H1 (cell line): Measurements from ENCODE around the gene DYSF. TPM values are rescaled to one million over a fixed set of nuclear protein-coding genes. Genes with fewer than 3 reads are reported as not detected.

ENCODE experiments used
- CTCF ChIA-PET: fragments of 300-600 bp; sonication (Branson Sonifier 250); formaldehyde crosslinking; loops from one replicate; lab custom pipeline; 2021; ENCODE audit not compliant: partially characterized antibody; lab: Charles Lee
- POLR2A ChIA-PET: fragments of 300-600 bp; sonication (Branson Sonifier 250); formaldehyde crosslinking; loops from one replicate; lab custom pipeline; 2021; ENCODE audit warnings: inconsistent platforms; ENCODE audit not compliant: partially characterized antibody; lab: Charles Lee
- DNase-seq, 2 experiments: peaks; one replicate each; pipeline versions ENCODE4 v3.0.0 to v3.0.0-alpha.2; 2010 to 2022; ENCODE audit warnings: low spot score in 2 of 2, low read depth in 1 of 2, mixed read lengths in 1 of 2
- FAIRE-seq: peaks from 2 replicates; lab custom pipeline; 2011; peaks lifted over from hg19 to GRCh38; lab: Jason Lieb, UNC
- H2AFZ ChIP-seq: 2 replicates; pipeline ENCODE4 v1.8.1; 2012; ENCODE audit warnings: low read length, inconsistent platforms
- H2AK5ac ChIP-seq: 2 replicates; pipeline ENCODE4 v1.6.1; 2013; ENCODE audit warnings: low read depth, low read length
- H2BK120ac ChIP-seq: replicated peaks from 2 replicates; pipeline ENCODE3; 2013; ENCODE audit warnings: low read depth, low read length, inconsistent platforms
- H2BK12ac ChIP-seq: 2 replicates; pipeline ENCODE4 v1.6.1; 2013; ENCODE audit warnings: low read depth, low read length
- H2BK15ac ChIP-seq: 2 replicates; pipeline ENCODE4 v1.6.1; 2013; ENCODE audit warnings: low read length
- H2BK20ac ChIP-seq: 2 replicates; pipeline ENCODE4 v1.6.1; 2013; ENCODE audit warnings: low read length
- H2BK5ac ChIP-seq: 2 replicates; pipeline ENCODE4 v1.6.1; 2013; ENCODE audit warnings: low read depth, low read length
- H3K14ac ChIP-seq: 2 replicates; pipeline ENCODE4 v1.6.1; 2013; ENCODE audit warnings: inconsistent platforms; ENCODE audit not compliant: insufficient read length
- H3K18ac ChIP-seq: 2 replicates; pipeline ENCODE4 v1.6.1; 2013; ENCODE audit warnings: low read length; ENCODE audit errors: extremely low read depth
- H3K23ac ChIP-seq: 2 replicates; pipeline ENCODE4 v1.6.1; 2013; ENCODE audit warnings: inconsistent platforms; ENCODE audit not compliant: insufficient read length
- H3K23me2 ChIP-seq: 2 replicates; pipeline ENCODE4 v1.6.1; 2013; ENCODE audit warnings: low read depth, low read length
- H3K27ac ChIP-seq: 2 replicates; pipeline ENCODE4 v1.6.1; 2011; ENCODE audit warnings: low read depth, low read length, inconsistent platforms
- H3K27me3 ChIP-seq, 4 experiments: replicated peaks in 1 of 4; 1 replicate in 1 of 4; 2 replicates in 3 of 4; pipeline versions ENCODE4 v1.6.1 to v1.8.1; 2011 to 2013; ENCODE audit warnings: low read length in 3 of 4, mild to moderate bottlenecking in 3 of 4, inconsistent platforms in 2 of 4, mixed read lengths in 2 of 4, moderate library complexity in 1 of 4; ENCODE audit not compliant: control insufficient read depth in 3 of 4, insufficient read depth in 3 of 4; ENCODE audit errors: extremely low read depth in 1 of 4
- H3K36me3 ChIP-seq, 4 experiments: 2 replicates each; pipeline versions ENCODE4 v1.6.1 to v1.8.1; 2011 to 2013; ENCODE audit warnings: mild to moderate bottlenecking in 4 of 4, low read length in 3 of 4, moderate library complexity in 2 of 4, control low read depth in 1 of 4, inconsistent platforms in 1 of 4; ENCODE audit not compliant: insufficient read depth in 4 of 4, control insufficient read depth in 2 of 4
- H3K4ac ChIP-seq: replicated peaks from 2 replicates; pipeline ENCODE3; 2013; ENCODE audit warnings: low read length, low read depth, mixed read lengths, inconsistent platforms; ENCODE audit not compliant: insufficient read length
- H3K4me1 ChIP-seq, 4 experiments: replicated peaks in 1 of 4; 1 replicate in 1 of 4; 2 replicates in 3 of 4; pipeline versions ENCODE4 v1.6.1 to v1.8.1; 2011 to 2013; ENCODE audit warnings: low read length in 3 of 4, inconsistent platforms in 2 of 4, mixed read lengths in 1 of 4; ENCODE audit not compliant: insufficient read depth in 4 of 4, control insufficient read depth in 3 of 4
- H3K4me2 ChIP-seq, 2 experiments: 2 replicates each; pipeline versions ENCODE4 v1.6.1 to v1.8.1; 2011 to 2013; ENCODE audit warnings: low read depth in 2 of 2, low read length in 2 of 2, control low read depth in 1 of 2, inconsistent platforms in 1 of 2, mild to moderate bottlenecking in 1 of 2; ENCODE audit not compliant: insufficient read depth in 1 of 2
- H3K4me3 ChIP-seq, 4 experiments: fragments of 200-600, 300-600 bp in 1 of 4; sonication (generic), shearing (Covaris generic), sonication (Bioruptor Twin) in 1 of 4; 2 replicates each; pipeline versions ENCODE4 v1.5.1 to v1.8.1; 2011 to 2016; ENCODE audit warnings: low read length in 4 of 4, low read depth in 3 of 4, control low read depth in 2 of 4, inconsistent platforms in 2 of 4, mild to moderate bottlenecking in 2 of 4, mixed read lengths in 1 of 4, moderate library complexity in 1 of 4; ENCODE audit not compliant: insufficient read depth in 2 of 4; ENCODE audit errors: extremely low read depth in 1 of 4
- H3K56ac ChIP-seq: replicated peaks from 2 replicates; pipeline ENCODE3; 2013; ENCODE audit warnings: low read depth, mild to moderate bottlenecking, mixed read lengths, low read length, inconsistent platforms; ENCODE audit not compliant: insufficient read length
- H3K79me1 ChIP-seq: 2 replicates; pipeline ENCODE4 v1.6.1; 2013; ENCODE audit warnings: low read depth, low read length, control low read depth
- H3K79me2 ChIP-seq, 2 experiments: 2 replicates each; pipeline versions ENCODE4 v1.6.1 to v1.8.1; 2012 to 2013; ENCODE audit warnings: low read length in 2 of 2, mild to moderate bottlenecking in 2 of 2, inconsistent platforms in 1 of 2; ENCODE audit not compliant: insufficient read depth in 2 of 2, control insufficient read depth in 1 of 2
- H3K9ac ChIP-seq, 4 experiments: replicated peaks in 1 of 4; 1 replicate in 1 of 4; 2 replicates in 3 of 4; pipeline versions ENCODE4 v1.6.1 to v1.8.1; 2011 to 2013; ENCODE audit warnings: low read depth in 3 of 4, low read length in 3 of 4, control low read depth in 2 of 4, mild to moderate bottlenecking in 2 of 4, moderate library complexity in 2 of 4, inconsistent platforms in 1 of 4; ENCODE audit errors: extremely low read depth in 1 of 4
- H3K9me3 ChIP-seq, 2 experiments: 2 replicates each; pipeline versions ENCODE4 v1.6.1 to v1.8.1; 2012 to 2013; ENCODE audit warnings: mild to moderate bottlenecking in 2 of 2, moderate library complexity in 2 of 2, control low read depth in 1 of 2, inconsistent platforms in 1 of 2, low read depth in 1 of 2, low read length in 1 of 2, mixed read lengths in 1 of 2; ENCODE audit not compliant: insufficient read depth in 2 of 2
- H4K20me1 ChIP-seq, 2 experiments: replicated peaks in 1 of 2; 2 replicates each; pipeline versions ENCODE3 to v1.8.1; 2011 to 2013; ENCODE audit warnings: inconsistent platforms in 2 of 2, low read length in 2 of 2, mild to moderate bottlenecking in 1 of 2; ENCODE audit not compliant: insufficient read depth in 2 of 2, control insufficient read depth in 1 of 2
- H4K5ac ChIP-seq: 2 replicates; pipeline ENCODE4 v1.6.1; 2013; ENCODE audit warnings: low read length, low read depth, mixed read lengths, inconsistent platforms; ENCODE audit not compliant: insufficient read length
- H4K8ac ChIP-seq: 2 replicates; pipeline ENCODE4 v1.8.0; 2013; ENCODE audit warnings: mild to moderate bottlenecking, moderate library complexity, low read length, inconsistent platforms; ENCODE audit not compliant: insufficient read depth; ENCODE audit errors: extremely low read depth
- H4K91ac ChIP-seq: replicated peaks from 2 replicates; pipeline ENCODE3; 2013; ENCODE audit warnings: low read length, mixed read lengths, inconsistent platforms; ENCODE audit not compliant: insufficient read length
- BCL11A ChIP-seq, 2 experiments: IDR thresholded peaks; one replicate each; pipeline ENCODE4 v1.6.1; 2011; ENCODE audit warnings: low read depth in 2 of 2, low read length in 2 of 2, mild to moderate bottlenecking in 2 of 2
- CBX8 ChIP-seq: fragments of 300-800, 300-1000 bp; sonication (generic); IDR thresholded peaks from 2 replicates; pipeline ENCODE4 v1.7.1; 2016; ENCODE audit warnings: low read depth, low read length, borderline replicate concordance
- CEBPB ChIP-seq: IDR thresholded peaks from 2 replicates; pipeline ENCODE4 v1.6.1; 2012; ENCODE audit warnings: low read depth, low read length
- E2F6 ChIP-seq: IDR thresholded peaks from 2 replicates; pipeline ENCODE4 v1.6.1; 2012; ENCODE audit warnings: inconsistent platforms
- EP300 ChIP-seq, 2 experiments: IDR thresholded peaks; 1 replicate in 1 of 2; 2 replicates in 1 of 2; pipeline ENCODE4 v1.6.1; 2011 to 2012; ENCODE audit warnings: low read depth in 2 of 2, low read length in 2 of 2, mild to moderate bottlenecking in 2 of 2, borderline replicate concordance in 1 of 2, inconsistent platforms in 1 of 2, moderate library complexity in 1 of 2
- EZH2 ChIP-seq: fragments of 200-600 bp; sonication (generic); IDR thresholded peaks from 2 replicates; pipeline ENCODE4 v1.7.1; 2012; ENCODE audit warnings: low read depth, mild to moderate bottlenecking, moderate library complexity, low read length, inconsistent platforms; ENCODE audit not compliant: severe bottlenecking
- KDM4A ChIP-seq: IDR thresholded peaks from one replicate; pipeline ENCODE4 v1.7.1; 2012; ENCODE audit warnings: low read depth, mild to moderate bottlenecking, moderate library complexity, low read length, inconsistent platforms; ENCODE audit not compliant: severe bottlenecking
- PHF8 ChIP-seq: fragments of 200-600 bp; sonication (generic); conservative IDR thresholded peaks from 2 replicates; pipeline ENCODE4 v1.7.1; 2012; ENCODE audit warnings: low read depth, mild to moderate bottlenecking, inconsistent platforms, low read length, moderate library complexity
- RFX5 ChIP-seq: IDR thresholded peaks from 2 replicates; pipeline ENCODE4 v1.6.1; 2011; ENCODE audit warnings: low read depth, low read length, improper control_type of control experiment, borderline replicate concordance
- RNF2 ChIP-seq: fragments of 200-900, 300-1000 bp; sonication (generic); IDR thresholded peaks from 2 replicates; pipeline ENCODE4 v1.7.1; 2016; ENCODE audit warnings: borderline replicate concordance, low read depth, mild to moderate bottlenecking, antibody characterized with exemption, low read length; ENCODE audit not compliant: poor library complexity, severe bottlenecking; ENCODE audit errors: missing control alignments
- SRF ChIP-seq: IDR thresholded peaks from 2 replicates; pipeline ENCODE4 v1.6.1; 2011; ENCODE audit warnings: mild to moderate bottlenecking, low read depth, low read length, moderate library complexity
- YY1 ChIP-seq: IDR thresholded peaks from 2 replicates; pipeline ENCODE4 v1.6.1; 2011; ENCODE audit warnings: low read depth, mild to moderate bottlenecking, low read length
- ZNF274 ChIP-seq: IDR thresholded peaks from 2 replicates; pipeline ENCODE4 v1.7.0; 2012; ENCODE audit warnings: low read length, borderline replicate concordance; ENCODE audit errors: extremely low read depth
- WGBS, 2 experiments: shearing (Covaris generic) in 1 of 2; methylation state at CpG; one replicate each; pipeline versions ENCODE4 v1.1.6 to v1.1.7; 2013 to 2015; ENCODE audit warnings: low lambda C conversion rate in 2 of 2, mixed read lengths in 2 of 2, inconsistent platforms in 1 of 2, low coverage in 1 of 2, missing lambda C conversion rate in 1 of 2; ENCODE audit not compliant: insufficient replicate concordance in 2 of 2, insufficient coverage in 1 of 2, insufficient read length in 1 of 2; ENCODE audit errors: extremely low coverage in 1 of 2, missing lambda C conversion rate in 1 of 2; 5-methylcytosine and 5-hydroxymethylcytosine counted together
- polyA plus RNA-seq, 7 experiments: library from polyadenylated mRNA; depleted of rRNA in 3 of 7; stranded (reverse) in 5 of 7; unstranded in 2 of 7; fragments of >200 nt in 5 of 7; fragments of 200-250 nt in 2 of 7; gene quantifications; 1 replicate in 5 of 7; 2 replicates in 1 of 7; 4 replicates in 1 of 7; pipeline versions ENCODE4 v1.2.1 to v1.2.3, GENCODE V29; 2011 to 2013; ENCODE audit warnings: missing spikeins in 2 of 7, mixed read lengths in 2 of 7
- total RNA-seq: library from RNA; stranded (reverse); fragmentation: NEBNext Ultra II Directional; extraction: Animal tissue kit (Norgen Biotek cat#: 25700); gene quantifications from 2 replicates; pipeline ENCODE4 v1.2.1, GENCODE V29; 2021

Gene DYSF
- total and polyA plus RNA-seq, 2 of the 8 experiments (the other 6 are each of a cell fraction or from before 2014, with no cell fraction given), result 5.8 to 7.1 TPM

GRCh38 chr2:71637736-71638135 is 184.4 kb downstream of the DYSF start:
- DNase-seq, result no peak
- peaks cover 0 to 2% of the 10 kb centered on the region in 2 experiments for H4K20me1 ChIP-seq
- H3K14ac ChIP-seq, result no peak overlapping the region
- H4K91ac ChIP-seq, result no peak overlapping the region
- H2AFZ ChIP-seq, result no peak overlapping the region
- no peak overlapping the region for H4K5ac ChIP-seq
- no peaks in the 10 kb centered on the region for H3K79me2 ChIP-seq
- FAIRE-seq, result no peak
- CTCF ChIA-PET, result interaction anchor here (1.0 to 1.8 kb wide), 3 partner anchors 90 to 160 kb away, joined by 3 to 8 read pairs (median 4); no protein-coding TSS in a partner anchor
- no peak overlapping the region for H3K18ac ChIP-seq
- H3K79me1 ChIP-seq, result no peaks in the 10 kb centered on the region
- 88% methylated on average over 4 of the region's 4 CpGs; no CpG with 5 or more reads in 1 of the 2 experiments for WGBS, 2 experiments
- H3K23me2 ChIP-seq, result no peaks in the 10 kb centered on the region
- H3K9ac ChIP-seq, result no peak overlapping the region
- no peak overlapping the region for H3K23ac ChIP-seq
- H3K4me2 ChIP-seq, result no peak overlapping the region
- H3K36me3 ChIP-seq, result no peaks in the 10 kb centered on the region
- POLR2A ChIA-PET, result no interaction called here
- no peak overlapping the region for H2BK15ac ChIP-seq
- H2BK20ac ChIP-seq, result no peak overlapping the region
- H3K9me3 ChIP-seq, result no peaks in the 10 kb centered on the region
- H3K4ac ChIP-seq, result no peak overlapping the region
- H3K27ac ChIP-seq, result no peak overlapping the region
- H2BK12ac ChIP-seq, result no peak overlapping the region
- no peak overlapping the region for H4K8ac ChIP-seq
- H2BK5ac ChIP-seq, result no peak overlapping the region
- no peak overlapping the region for H3K4me3 ChIP-seq
- no peaks in the 10 kb centered on the region for H3K27me3 ChIP-seq
- H2AK5ac ChIP-seq, result no peak overlapping the region
- no peaks in the 10 kb centered on the region for H3K4me1 ChIP-seq
- no peak overlapping the region for H3K56ac ChIP-seq
- no peak overlapping the region for H2BK120ac ChIP-seq
- no peak for TF ChIP-seq CEBPB
- TF ChIP-seq ZNF274, result no peak
- TF ChIP-seq EP300 (IDR thresholded peaks at IDR 0.05; ENCODE audit: borderline replicate concordance in 1 of 2, low read depth in 2 of 2, low read length in 2 of 2), result no peak
- no peak for TF ChIP-seq KDM4A
- TF ChIP-seq BCL11A (IDR thresholded peaks at IDR 0.05; ENCODE audit: low read depth in 2 of 2, low read length in 2 of 2), result no peak
- no peak for TF ChIP-seq PHF8
- TF ChIP-seq YY1, result no peak
- no peak for TF ChIP-seq EZH2
- no peak for TF ChIP-seq RFX5
- TF ChIP-seq RNF2, result no peak
- TF ChIP-seq E2F6, result no peak
- no peak for TF ChIP-seq CBX8
- TF ChIP-seq SRF, result no peak
